Measurements from ENCODE around the gene DACH2. TPM values are rescaled to one million over a fixed set of nuclear protein-coding genes. Genes with fewer than 3 reads are reported as not detected.

The DACH2 gene
- polyA plus RNA-seq, 1 of the 3 experiments (the other 2 are of a cell fraction): not detected

DNA sequence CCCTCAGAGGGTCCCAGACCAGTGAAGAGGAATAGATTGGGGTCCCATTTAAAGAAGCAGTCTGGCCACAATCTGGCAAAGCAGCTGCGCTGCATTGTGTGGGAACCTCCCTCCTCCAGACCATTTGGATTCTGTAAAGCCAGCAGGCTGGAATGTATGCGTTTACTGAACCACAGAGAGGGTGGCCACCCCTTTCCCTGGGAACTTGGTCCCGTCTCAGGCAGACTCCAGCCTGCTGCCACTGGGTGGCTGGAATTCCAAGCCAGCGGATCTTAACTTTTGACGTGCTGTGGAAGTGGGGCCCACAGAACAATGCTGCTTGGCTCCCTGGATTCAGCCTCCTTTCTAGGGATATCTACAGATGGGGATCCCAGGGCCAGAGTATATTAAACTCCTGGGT, 307.2 kb downstream of the DACH2 start (continued):
- TF ChIP-seq TAF1 (IDR thresholded peaks at IDR 0.05; ENCODE audit: borderline replicate concordance, low read depth, low read length) (no peak), POLR2AphosphoS5 (IDR thresholded peaks at IDR 0.05; ENCODE audit: low read depth, low read length) (no peak), USF2 (IDR thresholded peaks at IDR 0.05; ENCODE audit: borderline replicate concordance, low read depth, low read length) (no peak), MAX (IDR thresholded peaks at IDR 0.05; ENCODE audit: low read depth) (no peak), RFX5 (IDR thresholded peaks at IDR 0.05; ENCODE audit: low read length) (no peak), ELF1 (IDR thresholded peaks at IDR 0.05) (no peak), RAD21 (IDR thresholded peaks at IDR 0.05; ENCODE audit: low read length) (no peak), TCF12 (IDR thresholded peaks at IDR 0.05) (no peak)

- CTCF ChIA-PET: no interaction called here
- 6% methylated on average over 3 of the region's 3 CpGs for WGBS (ENCODE audit: low lambda C conversion rate)
Observed at GRCh38 chrX:86460760-86461159, 312.5 kb downstream of the DACH2 start.

DNA sequence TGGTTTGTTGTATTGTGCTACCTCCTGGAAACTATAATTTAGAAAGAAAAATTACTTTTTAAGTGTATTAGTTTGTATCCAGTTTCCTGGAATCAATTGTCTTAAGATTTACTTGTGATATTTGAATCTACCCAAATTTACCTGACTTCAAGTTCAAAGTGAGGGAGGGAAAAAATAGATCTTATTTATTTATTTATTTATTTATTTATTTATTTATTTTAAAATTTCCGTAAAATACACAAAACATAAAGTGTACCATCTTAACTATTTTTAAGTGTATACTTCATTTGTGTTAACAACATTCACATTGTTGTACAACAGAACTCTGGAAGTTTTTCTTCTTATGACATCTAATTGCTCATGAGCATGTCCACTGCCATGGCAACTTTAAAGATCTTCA, 356.0 kb downstream of the DACH2 start:
- no peaks in the 10 kb centered on the region for H3K9me2 ChIP-seq
- TF ChIP-seq RFX5 (IDR thresholded peaks at IDR 0.05; ENCODE audit: low read length) (no peak), CHD2 (IDR thresholded peaks at IDR 0.05; ENCODE audit: low read length, partially characterized antibody) (no peak)
- H3F3A ChIP-seq (replicated peaks; ENCODE audit: insufficient read depth): no peaks in the 10 kb centered on the region
- no peaks in the 10 kb centered on the region for H4K20me1 ChIP-seq (ENCODE audit: insufficient read depth)
- H3K27me3 ChIP-seq (ENCODE audit: insufficient read depth): no peaks in the 10 kb centered on the region
- WGBS (ENCODE audit: low lambda C conversion rate): 10% methylated on average over 1 of the region's 1 CpG
- H3K4me1 ChIP-seq (ENCODE audit: control insufficient read depth in 1 of 2, insufficient read depth in 2 of 2, low read depth in 1 of 2, low read length in 1 of 2): no peaks in the 10 kb centered on the region
- no peaks in the 10 kb centered on the region for H3K79me2 ChIP-seq (ENCODE audit: insufficient read depth)
- no peak overlapping the region for H3K9ac ChIP-seq
- H3K36me3 ChIP-seq (replicated peaks in 1 of 2; ENCODE audit: control insufficient read depth in 1 of 2, insufficient read depth in 2 of 2, low read length in 1 of 2): no peaks in the 10 kb centered on the region
- no peak overlapping the region for H2AFZ ChIP-seq (ENCODE audit: low read depth)
- DNase-seq: no peak
- ChIA-PET POLR2A (no interaction called here), CTCF (no interaction called here)
- no peak overlapping the region for H3K27ac ChIP-seq (ENCODE audit: low read depth in 2 of 2, low read length in 1 of 2)
- H3K4me2 ChIP-seq: no peak overlapping the region
- H3K9me3 ChIP-seq: no peaks in the 10 kb centered on the region
- no peak overlapping the region for H3K4me3 ChIP-seq (ENCODE audit: low read depth in 2 of 2, low read length in 1 of 2)

More at GRCh38 chrX:86460760-86461159, 312.5 kb downstream of the DACH2 start:
- Histone ChIP-seq H3K27ac (ENCODE audit: low read depth in 2 of 2, low read length in 1 of 2) (no peak overlapping the region), H3K9me3 (no peaks in the 10 kb centered on the region), H3K36me3 (replicated peaks in 1 of 2; ENCODE audit: control insufficient read depth in 1 of 2, insufficient read depth in 2 of 2, low read length in 1 of 2) (no peaks in the 10 kb centered on the region), H4K20me1 (ENCODE audit: insufficient read depth) (no peaks in the 10 kb centered on the region), H3K79me2 (ENCODE audit: insufficient read depth) (no peaks in the 10 kb centered on the region), H3K27me3 (ENCODE audit: insufficient read depth) (no peaks in the 10 kb centered on the region), H2AFZ (ENCODE audit: low read depth) (no peak overlapping the region), H3K4me1 (ENCODE audit: control insufficient read depth in 1 of 2, insufficient read depth in 2 of 2, low read depth in 1 of 2, low read length in 1 of 2) (no peaks in the 10 kb centered on the region), H3K4me2 (no peak overlapping the region), H3K9ac (no peak overlapping the region), H3K9me2 (no peaks in the 10 kb centered on the region), H3K4me3 (ENCODE audit: low read depth in 2 of 2, low read length in 1 of 2) (no peak overlapping the region), H3F3A (replicated peaks; ENCODE audit: insufficient read depth) (no peaks in the 10 kb centered on the region)
- POLR2A ChIA-PET: no interaction called here
- no peak for DNase-seq
- TF ChIP-seq SIN3A (IDR thresholded peaks at IDR 0.05; ENCODE audit: borderline replicate concordance, low read depth, low read length) (no peak), ELF1 (IDR thresholded peaks at IDR 0.05) (no peak), RAD21 (IDR thresholded peaks at IDR 0.05; ENCODE audit: low read length) (no peak), TEAD4 (IDR thresholded peaks at IDR 0.05; ENCODE audit: borderline replicate concordance, insufficient read depth) (no peak), MEF2A (IDR thresholded peaks at IDR 0.05; ENCODE audit: borderline replicate concordance, low read depth) (no peak), TAF1 (IDR thresholded peaks at IDR 0.05; ENCODE audit: borderline replicate concordance, low read depth, low read length) (no peak), EP300 (IDR thresholded peaks at IDR 0.05; ENCODE audit: borderline replicate concordance in 1 of 2, low read depth in 1 of 2, low read length in 1 of 2) (no peak)
